HG03135 (cell line): ENCODE measurements around the gene ACTL10.
A peak's percentile ranks its signal among the peaks of the same experiment; 100 is the strongest.

Experiments used
- ATAC-seq: cut with Tn5 transposase; IDR thresholded peaks from one replicate; pipeline ENCODE4 v1.9.1; 2021; ENCODE audit warnings: mild to moderate bottlenecking, moderate library complexity; ENCODE audit not compliant: unreplicated experiment

The ACTL10 gene

GRCh38 chr20:33676121-33676520 is 9.4 kb downstream of the ACTL10 start:
- no peak for ATAC-seq

GRCh38 chr20:33676652-33677645 is 10.2 kb downstream of the ACTL10 start:
- ATAC-seq: no peak

- ATAC-seq: no peak
These were observed 11.4 kb downstream of the ACTL10 start for GRCh38 chr20:33677991-33678702.

- peak; percentile 50 for ATAC-seq
These were observed 13.2 kb downstream of the ACTL10 start for GRCh38 chr20:33679758-33680485.

GRCh38 chr20:33680686-33681085 is 13.9 kb downstream of the ACTL10 start:
- ATAC-seq: no peak

- ATAC-seq: no peak
These were observed 14.5 kb downstream of the ACTL10 start for GRCh38 chr20:33681288-33681687.

GRCh38 chr20:33681728-33682353 is 15.1 kb downstream of the ACTL10 start:
- ATAC-seq: no peak

- ATAC-seq: no peak
These were observed 18.0 kb downstream of the ACTL10 start for GRCh38 chr20:33684533-33685327.

- ATAC-seq: peak; percentile 44
These were observed 18.8 kb downstream of the ACTL10 start for GRCh38 chr20:33685328-33686099.

GRCh38 chr20:33686100-33686983 is 19.6 kb downstream of the ACTL10 start, which contains the start of gene E2F1:
Gene E2F1, minus strand, starts transcription at chr20:33686385. Its CDS starts 121 bp downstream, at chr20:33686264.
- ATAC-seq: peak; percentile 79

GRCh38 chr20:33686984-33687366 is 20.2 kb downstream of the ACTL10 start:
- no peak for ATAC-seq

GRCh38 chr20:33687370-33687915 is 20.7 kb downstream of the ACTL10 start:
- no peak for ATAC-seq

- no peak for ATAC-seq
These were observed 21.5 kb downstream of the ACTL10 start for GRCh38 chr20:33687993-33688937.

- ATAC-seq: no peak
These were observed 22.2 kb downstream of the ACTL10 start for GRCh38 chr20:33688938-33689424.

GRCh38 chr20:33689493-33689892 is 22.8 kb downstream of the ACTL10 start:
- no peak for ATAC-seq

- no peak for ATAC-seq
These were observed 23.2 kb downstream of the ACTL10 start for GRCh38 chr20:33689973-33690372.

GRCh38 chr20:33693289-33693688 is 26.5 kb downstream of the ACTL10 start:
- ATAC-seq: no peak
